Activated gamma-delta T cell treated with Interleukin-2 at 50 U/mL for 16 hours (primary cell): ENCODE results near the gene CLEC16A.
"Not testable (repeated sequence)": the region's sequence is repeated elsewhere in the genome, so short reads cannot be mapped to it uniquely, and the experiment has no call there.

ENCODE experiments used
- DNase-seq: peaks from one replicate; pipeline ENCODE4 v3.0.0-alpha.2; 2020

Gene CLEC16A

DNA sequence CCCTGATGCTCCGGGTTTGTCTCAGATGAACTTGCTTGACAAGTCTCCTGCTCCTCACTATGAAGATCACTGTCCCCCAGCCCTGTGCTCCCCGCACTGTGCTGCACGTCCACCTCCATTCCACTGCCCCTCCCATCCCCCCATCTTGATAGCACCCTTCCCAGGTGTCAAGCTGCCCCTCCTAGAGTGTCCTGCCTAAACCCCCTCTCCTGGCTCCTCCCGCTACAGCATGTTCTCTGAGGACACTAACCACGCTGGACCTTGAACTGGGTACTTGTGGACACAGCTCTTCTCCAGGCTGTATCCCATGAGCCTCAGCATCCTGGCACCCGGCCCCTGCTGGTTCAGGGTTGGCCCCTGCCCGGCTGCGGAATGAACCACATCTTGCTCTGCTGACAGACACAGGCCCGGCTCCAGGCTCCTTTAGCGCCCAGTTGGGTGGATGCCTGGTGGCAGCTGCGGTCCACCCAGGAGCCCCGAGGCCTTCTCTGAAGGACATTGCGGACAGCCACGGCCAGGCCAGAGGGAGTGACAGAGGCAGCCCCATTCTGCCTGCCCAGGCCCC, 20.6 kb upstream of the CLEC16A start:
- no peak for DNase-seq

DNA sequence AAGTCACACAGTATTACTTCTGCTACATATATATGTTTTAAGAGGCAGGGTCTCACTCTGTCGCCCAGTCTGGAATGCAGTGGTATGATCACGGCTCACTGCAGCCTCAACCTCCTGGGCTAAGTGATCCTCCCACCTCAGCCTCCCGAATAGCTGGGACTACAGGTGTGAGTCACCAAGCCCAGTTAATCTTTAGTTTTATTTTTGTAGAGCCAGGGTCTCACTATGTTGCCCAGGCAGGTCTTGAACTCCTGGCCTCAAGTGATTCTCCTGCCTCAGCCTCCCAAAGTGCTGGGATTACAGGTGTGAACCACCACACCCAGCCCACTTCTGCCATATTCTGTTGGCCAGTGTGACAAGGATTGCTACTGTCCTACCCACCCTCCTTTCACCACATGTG, 19.1 kb upstream of the CLEC16A start:
- DNase-seq: not testable (repeated sequence)

DNA sequence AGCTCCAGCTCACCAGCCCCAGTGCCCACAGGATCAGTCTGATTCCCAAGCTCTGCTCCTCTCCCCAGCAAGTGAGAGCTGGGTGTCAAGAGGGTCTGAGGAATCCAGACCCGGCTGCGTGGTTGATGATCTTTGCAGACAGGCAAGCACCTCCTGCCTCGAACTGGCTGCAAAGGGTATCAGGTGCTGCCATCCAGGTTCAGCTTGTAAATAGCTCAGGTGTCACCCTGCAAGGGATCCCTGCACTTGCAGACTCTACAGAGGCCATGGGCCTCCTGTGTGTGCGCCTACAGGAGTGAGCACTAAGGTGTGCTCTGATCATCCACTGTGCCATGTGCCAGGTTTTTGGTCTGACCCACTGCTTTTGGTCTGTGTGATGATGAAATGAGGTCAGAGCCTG, 18.3 kb upstream of the CLEC16A start:
- DNase-seq: no peak

DNA sequence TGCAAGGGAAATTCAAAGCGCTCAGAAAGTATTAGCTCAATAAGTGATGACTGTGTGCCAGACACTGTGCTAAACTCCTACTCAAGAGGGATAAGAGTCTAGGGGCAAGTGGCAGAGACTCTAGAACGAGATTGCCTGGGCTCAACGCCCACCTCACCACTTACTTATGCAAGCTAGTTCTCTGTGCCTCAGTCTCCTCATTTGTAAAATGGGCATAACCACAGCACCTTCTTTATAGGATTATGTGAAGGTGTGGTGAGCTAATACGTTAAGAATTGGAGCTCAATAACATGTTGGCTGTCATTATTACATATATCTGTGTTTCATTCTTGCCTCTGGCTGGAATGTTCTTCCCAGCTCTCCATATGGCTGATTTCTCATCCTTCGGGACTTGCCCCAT, 17.5 kb upstream of the CLEC16A start:
- DNase-seq: no peak

DNA sequence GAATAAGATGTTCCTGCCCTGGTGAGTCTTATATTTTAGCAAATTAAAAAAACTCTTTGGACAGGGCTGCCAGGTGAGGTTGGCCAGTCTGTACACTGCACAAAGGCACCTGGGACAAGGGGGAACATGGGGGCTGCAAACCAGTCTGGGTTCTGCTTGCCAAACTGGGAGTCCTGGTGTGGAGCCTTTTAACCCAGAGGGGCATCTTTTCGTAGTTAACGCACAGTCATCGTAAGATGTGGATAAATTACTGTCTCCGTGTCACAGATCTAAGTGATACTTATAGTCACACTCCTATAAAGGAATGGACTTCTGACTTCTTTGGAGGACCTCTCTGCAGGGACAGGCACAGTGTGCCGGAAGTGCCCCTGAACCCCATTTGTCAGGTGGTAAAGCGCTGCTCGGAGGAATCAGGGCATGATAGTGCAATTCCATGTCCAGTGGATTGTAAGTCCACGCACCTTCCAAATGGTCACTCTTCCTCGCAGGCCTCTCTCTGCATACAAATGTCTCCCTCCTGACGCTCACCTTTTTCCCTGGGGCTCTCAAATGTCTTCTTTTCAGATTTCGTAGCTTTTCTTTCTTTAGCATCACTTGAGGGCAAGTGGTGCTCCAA, 16.8 kb upstream of the CLEC16A start:
- DNase-seq: no peak

GRCh38 chr16:10929097-10929496, 15.3 kb upstream of the CLEC16A start:
- DNase-seq: not testable (repeated sequence)

DNA sequence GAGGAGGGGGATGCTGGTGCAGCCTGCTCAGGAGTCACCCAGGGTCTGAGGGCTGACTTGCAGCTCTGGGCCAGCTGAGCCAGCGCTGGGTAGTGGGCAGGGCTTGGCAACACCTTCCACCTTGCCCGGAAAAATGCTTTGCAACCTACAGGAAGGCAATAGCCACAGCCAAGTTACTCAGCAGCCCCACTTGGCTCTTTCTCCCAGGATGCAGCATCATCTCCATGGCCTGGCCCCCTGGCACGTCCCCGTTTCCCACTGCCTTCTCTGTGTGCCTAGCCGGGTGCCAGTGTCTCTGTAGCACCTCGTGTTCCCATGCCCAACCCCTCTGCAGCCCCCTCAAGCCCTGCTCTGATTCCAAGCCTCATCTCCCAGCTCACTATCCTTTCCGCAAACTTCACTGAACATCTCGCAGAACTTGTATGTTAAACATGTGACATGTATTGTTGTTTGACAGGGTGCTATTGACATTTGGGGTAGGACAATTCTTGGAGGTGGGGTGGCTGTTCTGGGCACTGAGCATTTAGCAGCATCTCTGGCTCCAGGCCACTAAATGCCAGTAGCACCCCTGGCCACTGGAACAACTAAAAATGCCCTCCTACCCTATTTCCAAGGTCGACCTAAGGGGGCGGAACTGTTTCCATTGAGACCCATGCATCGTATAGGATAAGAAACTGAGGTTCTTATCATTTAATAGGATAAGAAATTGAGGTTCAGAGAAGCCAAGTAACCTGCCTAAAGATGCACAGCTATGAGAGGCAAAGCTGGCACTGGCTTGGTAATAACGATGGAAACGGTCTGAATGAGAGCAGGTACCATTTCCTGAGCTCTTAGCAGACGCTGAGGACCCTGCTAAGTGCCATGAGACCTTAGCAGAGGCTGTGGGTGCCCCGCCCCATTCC, 14.3 kb upstream of the CLEC16A start:
- DNase-seq: no peak

DNA sequence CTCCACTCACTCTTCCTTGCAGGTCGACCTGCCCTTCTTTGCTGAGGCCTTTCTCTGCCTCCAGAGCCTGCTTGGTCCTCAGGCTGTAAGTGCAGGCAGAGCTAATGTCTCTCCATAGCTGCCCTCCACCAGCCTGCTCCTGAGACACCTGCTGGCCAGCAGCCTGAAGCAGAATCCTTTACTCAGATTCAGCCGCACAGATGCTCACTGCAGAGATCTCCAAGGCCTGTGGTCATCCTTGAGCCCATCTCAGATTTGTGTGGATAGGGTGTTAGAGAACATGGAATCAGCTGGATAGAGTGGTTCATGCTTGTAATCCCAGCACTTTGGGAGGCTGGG, 13.6 kb upstream of the CLEC16A start:
- DNase-seq: no peak

DNA sequence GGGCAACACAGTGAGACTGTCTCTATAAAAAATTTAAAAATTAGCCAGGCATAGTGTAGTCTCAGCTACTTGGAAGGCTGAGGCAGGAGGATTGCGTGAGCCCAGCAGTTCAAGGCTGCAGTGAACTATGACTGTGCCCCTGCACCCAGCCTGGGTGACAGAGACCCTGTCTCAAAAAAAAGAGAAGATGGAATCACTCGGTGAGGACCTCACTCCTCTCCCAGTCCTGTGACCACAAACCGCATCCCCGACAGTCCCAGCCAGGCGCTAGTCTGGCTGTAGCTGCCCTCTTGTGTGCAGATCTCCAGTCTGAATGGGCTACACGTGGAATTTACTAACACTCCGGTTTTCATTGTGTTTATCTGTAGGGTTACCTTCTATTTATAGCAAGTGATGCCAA, 13.2 kb upstream of the CLEC16A start:
- no peak for DNase-seq

DNA sequence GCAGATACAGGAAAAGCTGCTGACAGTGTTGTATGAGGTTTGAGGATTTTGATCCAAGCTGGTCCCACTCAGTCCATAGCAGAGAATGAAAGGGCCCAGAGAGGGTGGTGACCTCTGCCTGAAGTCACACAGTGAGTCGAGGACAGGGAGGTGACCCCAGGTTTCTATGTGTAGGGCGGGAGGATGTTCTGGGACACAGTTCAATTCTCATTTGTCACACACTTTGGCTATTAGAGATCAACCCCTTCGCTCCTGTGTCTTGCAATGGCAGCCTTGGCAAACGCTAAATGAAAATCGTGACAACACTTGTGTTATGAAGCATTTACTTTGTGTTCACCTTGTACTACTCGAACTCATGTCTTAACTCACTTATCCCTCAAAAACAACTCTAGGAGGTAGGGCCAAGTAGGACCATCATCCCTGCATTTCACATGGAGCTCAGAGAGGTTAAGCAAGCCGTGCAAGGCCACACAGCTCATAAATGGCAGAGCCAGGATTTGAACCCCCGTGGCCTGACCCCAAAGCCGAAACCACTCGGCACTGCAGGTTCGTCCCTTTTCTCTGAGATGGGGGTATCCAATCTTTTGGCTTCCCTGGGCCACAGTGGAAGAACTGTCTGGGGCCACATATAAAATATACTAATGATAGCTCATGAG, 12.3 kb upstream of the CLEC16A start:
- no peak for DNase-seq

GRCh38 chr16:10932959-10933710, 11.2 kb upstream of the CLEC16A start:
- no peak for DNase-seq

- DNase-seq: no peak
Measured at GRCh38 chr16:10933865-10934264, 10.5 kb upstream of the CLEC16A start.

DNA sequence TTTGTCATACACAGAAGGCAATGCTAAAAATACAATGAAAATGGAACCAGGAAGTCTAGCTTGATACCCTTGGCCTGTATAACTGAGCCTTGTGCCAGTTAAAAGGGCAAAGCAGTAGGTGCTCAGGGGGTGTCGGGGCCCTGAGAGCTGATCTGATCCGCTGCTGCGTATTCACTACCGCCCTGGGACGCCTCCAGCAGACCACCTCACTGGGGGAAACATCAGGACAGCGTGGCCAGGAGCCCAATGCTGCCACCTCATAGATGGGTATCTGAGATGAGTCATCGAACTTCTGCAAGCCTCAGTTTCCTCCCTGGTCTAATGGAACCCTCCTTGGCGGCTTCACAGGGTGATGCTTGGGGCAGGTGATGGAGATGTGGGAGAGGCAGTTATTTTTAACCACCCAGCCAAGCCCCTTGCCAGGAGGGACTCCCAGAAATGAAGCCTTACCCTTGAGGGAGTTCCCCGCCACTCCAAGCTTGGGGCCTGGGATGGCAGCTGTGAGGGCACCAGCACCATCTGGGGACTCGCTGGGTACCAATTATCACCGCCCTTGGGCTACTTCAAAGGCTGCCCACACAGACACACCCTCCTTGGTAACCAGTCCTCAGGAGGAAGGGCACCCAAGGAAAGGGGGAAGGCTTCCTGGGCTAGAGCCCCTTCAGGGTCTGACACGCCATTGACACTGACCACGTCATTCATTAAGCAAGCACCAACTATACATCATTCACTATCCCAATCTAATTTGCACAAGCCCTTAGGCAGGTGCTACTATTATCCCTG, 9.8 kb upstream of the CLEC16A start:
- DNase-seq: no peak

- DNase-seq: no peak
Measured at GRCh38 chr16:10935226-10935915, 9.0 kb upstream of the CLEC16A start.

GRCh38 chr16:10936272-10936984, 7.9 kb upstream of the CLEC16A start:
- no peak for DNase-seq

DNA sequence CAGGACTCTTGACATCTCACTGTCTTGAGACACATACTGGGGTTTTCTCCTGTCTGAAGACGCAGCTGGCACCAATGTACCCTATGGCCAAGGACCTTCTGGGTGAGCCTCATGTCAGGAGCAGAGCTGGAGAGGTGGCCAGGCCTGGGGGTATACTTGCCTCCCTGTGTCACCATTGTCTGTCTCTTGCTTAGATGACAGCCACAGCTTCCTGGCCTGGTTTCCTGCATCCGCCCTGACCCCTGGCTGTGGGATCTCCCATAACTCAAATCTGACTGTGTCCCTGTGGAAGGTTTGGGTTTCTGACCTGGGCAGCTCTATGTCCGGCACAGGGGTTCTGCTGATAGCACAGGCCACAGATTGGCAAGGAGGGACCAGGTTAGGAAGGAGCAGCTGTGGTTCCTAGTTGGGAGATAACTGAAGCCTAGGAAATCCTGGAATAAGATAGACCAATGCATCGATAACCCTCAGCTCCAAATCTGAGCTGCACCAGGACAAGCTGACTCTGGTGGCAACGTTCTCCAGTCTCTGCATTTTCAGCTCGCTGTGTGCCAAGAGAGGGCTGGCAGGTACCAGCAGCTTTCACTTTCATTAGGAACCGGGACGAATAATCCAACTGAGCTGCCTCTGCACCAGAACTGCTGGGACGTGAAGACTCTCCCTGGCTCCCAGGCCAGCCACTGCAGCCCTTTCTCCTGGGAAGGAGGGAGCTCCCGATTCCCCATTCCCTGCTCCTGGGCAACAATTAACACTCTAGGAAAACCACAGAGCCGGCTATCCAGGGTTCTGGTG, 7.1 kb upstream of the CLEC16A start:
- DNase-seq: no peak

GRCh38 chr16:10938321-10938720, 6.0 kb upstream of the CLEC16A start:
- no peak for DNase-seq

DNA sequence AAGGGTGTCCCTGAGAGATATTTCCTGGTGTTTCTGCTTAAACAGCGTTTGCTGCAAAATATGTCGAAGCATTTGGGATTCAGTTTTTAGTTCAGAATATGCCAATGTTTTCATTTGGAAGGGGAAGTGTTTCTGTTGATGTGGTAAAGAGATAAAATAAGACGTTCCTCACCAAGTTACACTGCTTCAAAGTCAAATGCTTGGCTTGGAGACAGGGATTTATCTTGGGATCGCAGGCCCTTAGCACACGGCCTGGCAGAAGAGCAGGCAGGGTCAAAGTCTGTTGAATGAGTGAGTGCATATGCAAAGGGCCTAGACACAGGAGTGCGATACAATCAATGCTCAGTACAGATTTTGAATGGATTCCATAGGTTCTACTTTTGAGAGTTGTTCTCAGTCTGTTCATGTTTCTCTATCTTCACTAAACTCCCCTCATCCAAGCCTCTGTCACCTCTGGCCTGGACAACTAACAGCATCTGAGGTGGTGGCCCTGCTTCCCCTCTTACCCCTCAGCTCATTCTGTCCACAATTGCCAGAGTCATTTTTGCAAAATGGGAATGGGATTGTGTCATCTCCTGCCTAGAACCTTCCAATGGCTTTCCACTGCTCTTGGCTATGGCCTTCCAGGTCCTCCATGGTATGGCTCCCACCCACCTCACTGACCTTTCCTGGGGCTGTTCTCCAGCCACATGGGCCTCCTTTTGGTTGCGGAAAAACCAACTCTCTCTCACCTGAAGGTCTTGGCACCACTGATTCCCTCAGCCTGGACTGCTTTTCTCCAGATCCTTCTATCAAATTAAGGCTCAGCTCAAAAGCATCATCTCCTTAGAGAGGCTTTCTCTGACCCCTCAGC, 5.3 kb upstream of the CLEC16A start:
- DNase-seq: no peak

DNA sequence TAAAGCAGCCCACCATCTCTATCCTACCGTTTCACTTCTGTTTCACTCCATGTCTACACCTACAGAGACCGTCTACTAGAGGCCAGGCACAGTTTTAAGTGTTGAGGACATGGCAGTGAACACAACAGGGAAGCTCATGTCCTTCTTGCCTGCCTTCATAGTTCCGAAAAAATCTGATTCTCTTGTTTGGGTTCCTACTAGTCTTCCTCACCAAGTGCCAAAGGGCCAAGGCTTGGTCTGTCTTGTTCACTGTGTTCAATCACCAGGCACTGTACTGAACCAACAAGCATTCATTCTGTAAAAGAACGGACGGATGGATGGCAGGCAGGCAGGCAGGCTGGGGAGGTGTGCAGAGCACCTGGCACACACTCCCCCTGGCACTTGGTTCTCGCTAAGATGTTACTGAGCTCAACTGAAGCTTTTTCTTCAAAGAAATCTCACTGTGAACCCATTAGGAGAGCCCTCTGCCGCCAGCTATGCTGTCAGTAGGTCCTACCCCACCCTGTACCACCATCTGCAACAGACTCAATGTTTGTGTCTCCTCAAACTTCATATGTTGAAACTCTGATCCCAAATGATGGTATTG, 4.6 kb upstream of the CLEC16A start:
- DNase-seq: no peak
